GM19193 (cell line): ENCODE data around the gene KCNT2.

Source experiments
- POLR2A ChIP-seq: IDR thresholded peaks from 4 replicates; pipeline ENCODE4 v1.6.1; 2011; ENCODE audit not compliant: insufficient read depth, insufficient read length; ENCODE audit errors: extremely low read depth

KCNT2 gene

DNA sequence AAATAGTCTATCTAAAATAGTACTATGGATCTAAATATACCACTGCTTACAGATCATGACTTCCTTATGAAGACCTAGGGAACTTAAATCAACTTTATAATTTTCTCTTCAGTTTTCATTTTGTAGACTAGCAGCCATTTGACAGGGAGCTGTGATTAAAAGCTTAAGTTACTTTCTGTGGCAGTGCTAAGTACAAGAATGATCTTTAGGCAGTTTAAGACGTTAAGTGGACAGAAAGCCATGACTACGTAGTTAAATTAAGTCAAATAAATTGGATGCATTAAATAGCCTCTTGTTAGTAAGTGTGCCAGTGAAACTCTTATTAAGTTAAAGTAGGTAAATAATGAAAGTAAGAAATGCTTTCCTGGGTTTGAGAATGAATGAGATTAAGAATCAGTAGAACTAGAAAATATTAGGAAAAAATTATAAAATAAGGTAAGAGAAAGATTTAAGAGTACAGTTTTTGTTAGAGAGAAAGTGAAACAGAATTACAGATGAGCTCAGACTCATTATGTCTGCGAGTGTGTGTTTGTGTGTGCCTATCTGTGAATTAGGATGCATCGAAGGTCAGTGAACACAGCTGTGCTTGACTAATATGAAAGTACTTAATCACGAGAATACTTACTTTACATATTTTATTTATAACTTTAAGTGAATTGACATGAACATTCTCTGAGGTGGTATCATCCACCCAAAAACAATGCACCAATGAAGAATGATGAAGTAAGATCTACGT lies 336.9 kb downstream of the KCNT2 start:
- no peak for TF ChIP-seq POLR2A

DNA sequence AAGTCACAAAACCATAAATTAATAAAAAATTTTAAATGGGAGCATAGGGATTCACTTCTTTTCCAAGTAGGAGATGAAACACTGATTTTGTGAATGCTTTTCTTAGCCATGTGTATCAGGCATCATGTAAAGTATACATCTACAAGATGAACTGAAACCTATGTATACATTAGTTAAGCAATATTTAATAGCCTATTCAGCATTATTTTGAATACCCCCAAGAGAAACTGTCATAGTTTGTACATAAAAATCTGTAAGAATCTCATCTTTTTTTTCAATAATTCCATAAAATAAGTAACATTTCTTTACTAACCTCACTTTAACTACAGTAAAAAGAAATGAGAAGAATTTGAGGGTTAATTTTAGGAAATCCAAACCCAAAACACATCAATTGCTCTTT lies 348.0 kb downstream of the KCNT2 start:
- no peak for TF ChIP-seq POLR2A

DNA sequence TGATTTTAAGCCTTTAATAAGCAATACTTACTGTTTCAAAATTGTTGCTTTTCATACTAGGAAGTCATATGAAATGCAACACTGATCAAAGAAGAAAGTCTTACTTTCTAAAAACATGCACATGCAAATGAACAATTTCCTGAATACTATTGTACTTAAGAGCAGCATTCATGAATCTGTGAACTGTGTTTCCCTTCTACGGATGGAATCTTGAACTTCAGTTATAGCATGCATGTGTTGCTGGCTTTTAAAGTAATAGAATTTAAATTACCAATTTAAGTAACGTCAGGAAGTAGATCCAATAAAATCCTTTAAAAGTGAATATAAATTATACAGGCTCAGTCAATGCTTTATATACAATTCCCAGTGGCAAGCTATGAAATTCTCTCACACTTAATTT lies 348.9 kb downstream of the KCNT2 start:
- no peak for TF ChIP-seq POLR2A

DNA sequence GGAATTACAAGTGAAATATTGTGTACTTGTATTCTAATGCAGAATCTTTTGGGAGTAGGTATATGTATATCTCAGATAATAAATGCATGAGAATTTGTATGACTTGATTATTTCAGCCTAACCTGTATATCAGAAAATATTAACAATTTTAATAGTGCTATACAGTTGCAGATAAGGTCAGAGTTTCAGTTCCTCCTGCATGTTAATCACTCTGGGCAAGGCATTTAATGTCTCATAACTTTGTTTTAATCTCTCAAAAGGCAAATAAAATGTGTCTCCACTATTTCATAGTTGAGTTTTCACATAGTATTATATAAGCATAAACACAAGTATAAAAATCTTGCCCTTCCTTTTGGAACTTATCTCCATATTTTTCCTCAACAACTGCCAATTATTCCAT lies 352.5 kb downstream of the KCNT2 start:
- no peak for TF ChIP-seq POLR2A

DNA sequence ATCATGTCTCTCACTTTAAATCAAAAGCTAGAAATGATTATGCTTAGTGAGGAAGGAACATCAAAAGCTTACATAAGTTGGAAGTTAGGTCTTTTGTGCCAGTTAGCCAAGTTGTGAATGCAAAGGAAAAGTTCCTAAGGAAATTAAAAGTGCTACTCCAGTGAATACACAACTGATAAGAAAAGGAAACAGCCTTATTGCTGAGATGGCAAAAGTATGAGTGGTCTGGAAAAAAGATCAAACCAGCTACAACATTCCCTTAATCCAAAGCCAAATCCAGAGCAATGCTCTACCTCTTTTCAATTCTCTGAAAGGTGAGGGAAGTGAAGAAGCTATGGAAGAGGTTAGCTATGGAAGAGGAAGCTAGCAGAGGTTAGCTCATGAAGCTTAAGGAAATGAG lies 378.7 kb downstream of the KCNT2 start:
- TF ChIP-seq POLR2A, result no peak

DNA sequence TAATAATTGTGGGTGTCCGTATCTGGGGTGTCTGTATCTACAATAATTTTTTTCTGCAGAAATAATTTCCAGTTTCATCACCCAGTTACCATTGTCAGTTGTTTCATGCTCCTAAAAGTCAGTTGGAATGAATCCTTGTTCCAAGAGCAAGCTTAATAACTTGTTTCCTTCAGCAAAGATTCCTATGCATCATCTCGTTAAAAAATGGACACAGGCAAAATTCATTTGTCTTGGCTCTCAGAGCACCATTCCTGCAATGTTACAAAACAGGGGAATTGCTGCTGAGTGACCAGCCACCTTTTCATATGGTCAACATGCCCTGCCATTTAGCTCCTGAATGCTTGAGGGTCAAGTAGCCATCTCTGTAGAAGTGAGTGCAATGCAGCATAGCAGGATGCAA lies 393.4 kb downstream of the KCNT2 start:
- no peak for TF ChIP-seq POLR2A

DNA sequence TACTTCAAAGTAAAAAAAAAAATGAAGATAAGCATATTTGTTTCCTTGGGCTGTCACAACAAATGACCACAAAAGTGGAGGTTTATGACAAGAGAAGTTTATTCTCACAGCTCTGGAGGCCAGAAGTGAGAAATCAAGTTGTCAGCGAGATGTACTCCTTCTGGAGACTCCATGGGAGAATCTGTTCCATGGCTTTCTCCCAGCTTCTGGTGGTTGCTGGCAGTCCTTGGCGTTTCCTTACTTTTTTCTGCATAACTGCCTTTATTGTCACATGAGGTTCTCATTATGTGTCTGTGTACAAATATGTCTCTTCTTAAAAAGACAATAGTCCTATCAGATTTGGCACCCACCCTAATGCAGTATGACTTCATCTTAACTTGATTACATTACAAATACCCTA lies 398.3 kb downstream of the KCNT2 start:
- no peak for TF ChIP-seq POLR2A

DNA sequence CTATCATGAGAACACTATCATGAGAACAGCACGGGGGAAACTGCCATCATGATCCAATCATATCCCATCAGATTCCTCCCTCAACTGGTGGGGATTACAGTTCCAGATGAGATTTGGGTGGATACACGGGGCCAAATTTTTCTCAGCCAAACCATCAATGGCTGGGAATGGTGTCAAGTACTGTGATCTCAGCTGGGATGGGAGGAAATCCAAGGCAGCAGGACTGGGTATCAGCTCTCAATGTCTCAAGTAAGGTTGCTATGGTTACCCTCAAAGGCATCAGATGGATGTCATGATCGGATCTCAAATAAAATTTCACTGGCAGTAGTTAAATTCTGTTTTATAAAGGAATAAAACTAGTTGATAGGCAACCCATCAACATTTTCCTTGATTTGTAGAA lies 399.0 kb downstream of the KCNT2 start:
- no peak for TF ChIP-seq POLR2A

DNA sequence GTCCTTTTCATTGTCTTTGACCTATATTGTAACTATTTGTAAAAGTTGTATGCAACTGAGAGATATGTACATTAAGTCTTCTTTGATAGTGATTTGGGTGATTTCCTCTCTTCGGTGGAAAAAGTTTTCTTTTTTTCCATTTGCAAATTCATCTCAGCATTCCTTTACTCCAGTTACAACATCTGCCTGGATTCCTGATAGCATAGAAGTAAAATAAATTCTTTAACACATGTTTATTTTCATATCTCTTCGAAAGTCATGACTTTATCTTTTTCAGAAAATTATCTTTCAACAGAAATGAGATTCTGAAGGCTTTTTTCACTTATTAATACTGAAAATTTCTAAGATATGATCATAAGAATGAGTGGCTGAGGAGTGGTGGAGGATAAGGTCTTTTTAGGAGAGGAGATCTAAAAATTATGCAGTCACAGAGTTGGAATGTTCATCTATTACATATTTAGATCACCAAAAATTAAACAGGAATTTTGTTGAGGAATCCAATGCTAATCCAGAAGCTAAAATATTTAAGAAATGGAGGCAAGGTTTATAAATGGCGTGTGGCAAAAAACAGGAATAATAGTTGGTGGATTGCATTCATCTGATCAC lies 400.5 kb downstream of the KCNT2 start:
- no peak for TF ChIP-seq POLR2A

DNA sequence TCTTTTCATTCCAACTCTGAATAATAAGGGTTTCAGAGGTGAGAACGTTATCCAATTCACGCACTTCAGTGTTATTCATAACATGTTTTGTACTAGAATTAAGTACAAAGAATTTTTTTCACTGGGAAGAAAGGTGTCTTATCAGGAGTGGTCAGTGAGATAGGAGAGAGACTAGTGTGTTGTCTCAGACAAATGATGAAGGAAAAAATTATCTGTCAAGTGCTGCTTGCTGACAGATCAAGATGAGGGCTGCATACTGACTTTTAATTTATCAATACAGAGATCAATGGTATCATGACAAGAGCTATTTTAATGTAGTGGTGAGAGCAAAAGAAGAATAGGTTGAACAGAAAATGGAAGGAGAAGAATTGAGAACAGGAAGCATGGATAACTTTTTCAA lies 402.4 kb downstream of the KCNT2 start:
- TF ChIP-seq POLR2A, result no peak

DNA sequence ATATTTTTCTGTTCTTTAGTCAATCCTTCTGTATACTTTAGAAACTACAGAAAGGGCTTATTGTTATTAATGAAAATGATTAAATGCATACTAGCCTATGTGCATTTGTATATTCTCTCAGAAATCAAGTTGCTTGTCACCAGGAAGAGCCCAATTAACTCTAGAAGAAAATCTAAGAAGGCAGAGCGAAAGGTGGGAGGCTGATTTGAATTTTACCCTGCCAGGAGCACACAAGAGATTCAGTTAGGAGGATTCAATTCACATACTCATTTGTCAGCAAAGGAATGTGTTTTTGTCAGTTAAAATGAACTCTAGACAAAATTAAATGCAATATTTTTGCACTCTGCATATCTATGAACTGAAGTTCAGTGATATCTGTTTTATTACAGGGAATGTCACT lies 411.8 kb downstream of the KCNT2 start:
- no peak for TF ChIP-seq POLR2A

DNA sequence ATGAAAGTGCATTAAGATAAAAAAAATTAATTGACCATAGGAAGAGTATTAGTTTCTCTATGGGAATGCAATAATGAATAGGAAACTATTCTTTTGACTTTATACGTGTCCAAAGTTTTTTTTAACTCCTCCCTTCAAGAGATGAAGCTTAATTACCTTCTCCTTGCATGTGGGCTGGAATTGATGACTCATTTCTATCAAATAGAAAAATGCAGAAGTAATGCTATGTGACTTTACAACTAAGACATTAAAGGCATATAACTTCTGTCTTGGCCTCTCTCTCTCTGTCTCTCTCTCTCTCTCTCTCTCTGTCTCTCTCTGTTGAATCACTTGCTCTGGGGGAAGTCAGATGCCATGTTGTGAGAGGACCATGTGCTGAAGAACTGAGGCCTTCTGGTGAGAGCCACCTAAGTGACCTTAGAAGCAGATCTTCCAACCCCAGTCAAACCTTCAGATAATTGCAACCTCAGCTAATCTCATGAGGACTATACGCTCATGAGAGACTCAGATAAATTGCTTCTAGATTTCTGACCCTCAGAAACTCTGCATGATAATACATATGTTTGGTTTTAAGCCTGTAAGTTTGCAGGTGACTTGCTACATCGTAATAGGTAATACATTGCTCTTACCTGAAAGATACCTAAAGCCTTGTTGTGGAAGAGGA lies 414.2 kb downstream of the KCNT2 start:
- TF ChIP-seq POLR2A, result no peak

DNA sequence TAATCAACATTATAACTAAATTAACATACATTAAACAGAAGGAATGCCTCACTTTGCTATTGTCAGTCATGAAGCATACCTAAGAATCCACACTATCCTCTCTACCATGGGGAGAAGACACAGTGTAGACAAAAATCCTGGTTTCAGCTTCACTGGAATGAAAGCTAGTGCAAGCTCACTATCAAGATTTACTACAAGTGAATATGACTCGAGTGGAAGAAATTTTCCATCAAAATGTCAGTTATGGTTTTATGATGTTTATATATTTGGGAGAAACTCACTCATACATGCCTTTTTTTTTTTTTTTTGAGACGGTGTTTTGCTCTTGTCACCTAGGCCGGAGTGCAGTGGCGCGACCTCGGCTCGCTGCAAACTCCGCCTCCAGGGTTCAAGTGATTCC lies 424.3 kb downstream of the KCNT2 start:
- TF ChIP-seq POLR2A, result no peak

DNA sequence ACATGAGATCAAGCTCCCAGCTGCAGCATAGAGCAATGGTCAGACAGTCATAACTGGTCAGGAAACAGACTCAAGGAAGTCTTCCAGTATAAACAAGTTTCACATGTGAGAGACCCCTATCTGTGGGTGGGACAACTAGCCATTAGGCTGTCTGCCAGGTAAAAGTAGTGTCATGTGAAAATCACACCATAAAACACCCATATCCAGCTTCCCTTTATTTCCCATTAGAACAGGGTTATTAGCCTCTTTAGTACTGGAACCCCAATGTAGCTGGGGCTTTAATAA lies 426.7 kb downstream of the KCNT2 start:
- TF ChIP-seq POLR2A, result no peak

DNA sequence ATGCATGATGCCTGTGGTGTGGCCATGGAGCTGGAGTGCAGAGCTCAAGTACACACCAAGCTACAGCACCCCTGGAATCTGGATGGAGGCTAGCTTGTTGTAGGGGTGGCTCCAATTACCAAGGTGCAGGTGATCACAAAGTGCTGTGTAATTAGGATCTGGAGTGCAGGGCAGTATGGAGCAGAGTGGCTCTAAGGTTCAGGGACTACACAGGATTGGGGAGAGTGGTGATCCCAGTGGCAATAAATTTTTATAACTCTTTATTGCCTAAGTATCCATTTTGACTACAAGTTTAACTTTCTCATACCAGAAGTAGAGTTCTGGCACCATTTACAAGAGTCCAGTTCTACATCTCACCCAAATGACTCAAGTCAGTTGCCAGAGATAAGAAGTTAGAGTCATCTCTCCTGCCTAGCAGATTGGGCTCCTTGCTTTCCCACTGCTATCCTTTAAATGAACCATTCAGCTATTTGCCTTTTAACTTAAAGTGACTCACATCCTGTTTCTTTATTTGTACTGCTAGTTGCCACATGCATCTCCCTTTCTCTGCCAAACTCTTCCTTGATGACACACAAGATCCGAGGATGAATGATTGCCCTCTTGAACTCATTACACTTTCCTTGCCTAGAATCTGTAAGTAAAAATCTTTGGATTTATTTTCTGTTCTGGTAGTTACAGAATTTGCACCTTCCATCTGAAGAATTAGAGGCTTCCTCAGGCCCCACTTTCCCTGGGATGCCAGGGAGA lies 427.2 kb downstream of the KCNT2 start:
- no peak for TF ChIP-seq POLR2A
